K562 (cell line): ENCODE results near the gene SLC22A1. TPM values are rescaled to one million over a fixed set of nuclear protein-coding genes. Genes with fewer than 3 reads are reported as not detected.

Experiments
- ATAC-seq: fragments of 200-7000 bp; cut with Tn5 transposase; 3 replicates; pipeline ENCODE4 v1.9.1; 2020; ENCODE audit warnings: moderate library complexity
- BruUV-seq: library from RNA; stranded (reverse); fragments of 400-500 nt; replicated peaks from 2 replicates; lab custom pipeline; 2021; lab: Mats Ljungman, UMichigan
- CTCF ChIA-PET: fragments of 300-600 bp; formaldehyde crosslinking; extraction: SDS; loops from one replicate; lab custom pipeline; 2021; ENCODE audit warnings: low intra/inter-chr PET ratio; lab: Yijun Ruan, JAX
- POLR2A ChIA-PET: fragments of 300-600, 350-650 bp; sonication (Branson Sonifier 250); formaldehyde crosslinking; extraction: SDS; loops from one replicate; lab custom pipeline; 2021; ENCODE audit warnings: antibody characterized with exemption, inconsistent platforms; lab: Yijun Ruan, JAX
- DNase-seq, 4 experiments: peaks; one replicate each; pipeline versions ENCODE4 v3.0.0 to v3.0.0-alpha.2; 2011 to 2018; ENCODE audit warnings: low spot score in 3 of 4, mixed read lengths in 3 of 4; ENCODE audit errors: extremely low read depth in 1 of 4
- FAIRE-seq: peaks from 2 replicates; lab custom pipeline; 2011; peaks lifted over from hg19 to GRCh38; lab: Jason Lieb, UNC
- H2AFZ ChIP-seq: 2 replicates; pipeline ENCODE4 v1.6.0; 2011; ENCODE audit warnings: low read depth, low read length, control low read depth, inconsistent platforms
- H3K27ac ChIP-seq: fragments of 200-600 bp; 3 replicates; pipeline ENCODE4 v1.8.0; 2011; ENCODE audit warnings: low read depth, mild to moderate bottlenecking, control low read depth, inconsistent platforms, low read length, moderate library complexity, mixed read lengths; ENCODE audit errors: extremely low read depth
- H3K27me3 ChIP-seq, 2 experiments: fragments of 300-600 bp in 1 of 2; 2 replicates in 1 of 2; 3 replicates in 1 of 2; pipeline versions ENCODE4 v1.6.0 to v1.8.0; 2011; ENCODE audit warnings: inconsistent platforms in 2 of 2, low read length in 2 of 2, mild to moderate bottlenecking in 1 of 2, mixed read lengths in 1 of 2, moderate library complexity in 1 of 2; ENCODE audit not compliant: control insufficient read depth in 2 of 2, insufficient read depth in 2 of 2
- H3K36me3 ChIP-seq: fragments of 300-600 bp; 3 replicates; pipeline ENCODE4 v1.8.0; 2011; ENCODE audit warnings: mild to moderate bottlenecking, low read length, inconsistent platforms; ENCODE audit not compliant: control insufficient read depth, insufficient read depth
- H3K4me1 ChIP-seq, 2 experiments: fragments of 200-600 bp in 1 of 2; replicated peaks in 1 of 2; 2 replicates in 1 of 2; 3 replicates in 1 of 2; pipeline versions ENCODE4 v1.5.1 to v1.8.0; 2011; ENCODE audit warnings: inconsistent platforms in 2 of 2, low read length in 2 of 2, mild to moderate bottlenecking in 1 of 2, mixed read lengths in 1 of 2, moderate library complexity in 1 of 2; ENCODE audit not compliant: control insufficient read depth in 2 of 2, insufficient read depth in 2 of 2
- H3K4me2 ChIP-seq: 2 replicates; pipeline ENCODE4 v1.6.1; 2011; ENCODE audit warnings: low read length, control low read depth, inconsistent platforms, mixed read lengths; ENCODE audit not compliant: insufficient read depth
- H3K4me3 ChIP-seq: fragments of 200-600 bp; sonication (generic), shearing (Covaris generic); 2 replicates; pipeline ENCODE4 v1.5.1; 2016; ENCODE audit warnings: control low read depth, inconsistent platforms
- H3K79me2 ChIP-seq: fragments of 200-600 bp; 3 replicates; pipeline ENCODE4 v1.8.0; 2011; ENCODE audit warnings: low read length, inconsistent platforms; ENCODE audit not compliant: control insufficient read depth, insufficient read depth
- H3K9ac ChIP-seq, 2 experiments: 2 replicates each; pipeline versions ENCODE4 v1.6.0 to v1.6.1; 2011; ENCODE audit warnings: low read depth in 2 of 2, low read length in 2 of 2, control low read depth in 1 of 2, inconsistent platforms in 1 of 2, mild to moderate bottlenecking in 1 of 2, mixed read lengths in 1 of 2; ENCODE audit not compliant: insufficient read depth in 1 of 2
- H3K9me1 ChIP-seq: one replicate; pipeline ENCODE4 v1.6.0; 2011; ENCODE audit warnings: inconsistent platforms, mild to moderate bottlenecking, low read length, moderate library complexity; ENCODE audit not compliant: control insufficient read depth, insufficient read depth
- H3K9me3 ChIP-seq: replicated peaks from 2 replicates; pipeline ENCODE4 v1.5.1; 2011; ENCODE audit warnings: low read depth, low read length, inconsistent platforms; ENCODE audit not compliant: control insufficient read depth, insufficient read depth
- H4K20me1 ChIP-seq: replicated peaks from 2 replicates; pipeline ENCODE4 v1.6.1; 2011; ENCODE audit warnings: low read length, inconsistent platforms, mixed read lengths; ENCODE audit not compliant: control insufficient read depth, insufficient read depth
- BRF1 ChIP-seq: IDR thresholded peaks from 3 replicates; pipeline ENCODE4 v1.6.1; 2011; ENCODE audit warnings: borderline replicate concordance, mild to moderate bottlenecking; ENCODE audit not compliant: insufficient read length; ENCODE audit errors: extremely low read depth
- EP400 ChIP-seq: fragments of 450-650 bp; IDR thresholded peaks from 2 replicates; pipeline ENCODE4 v1.6.1; 2017; ENCODE audit warnings: antibody characterized with exemption, mild to moderate bottlenecking, moderate library complexity
- FOXJ3 ChIP-seq: sonication (generic); formaldehyde crosslinking; IDR thresholded peaks from 2 replicates; pipeline ENCODE4 v1.4.0; 2020; ENCODE audit warnings: mild to moderate bottlenecking, missing genetic modification reagents
- HNRNPH1 ChIP-seq: fragments of 200-400 bp; formaldehyde crosslinking; optimal IDR thresholded peaks from 2 replicates; pipeline ENCODE3; 2017; ENCODE audit warnings: low read depth, mild to moderate bottlenecking, low read length, moderate library complexity
- MAFG ChIP-seq: fragments of 450-650 bp; conservative IDR thresholded peaks from 2 replicates; pipeline ENCODE4 v1.6.1; 2016; ENCODE audit warnings: missing genetic modification characterization, missing compliant biosample characterization
- MIER1 ChIP-seq: fragments of 450-650 bp; IDR thresholded peaks from 2 replicates; pipeline ENCODE4 v1.6.1; 2016; ENCODE audit warnings: antibody characterized with exemption, mild to moderate bottlenecking, low read depth
- OTX1 ChIP-seq: fragments of 450-650 bp; formaldehyde crosslinking; IDR thresholded peaks from 2 replicates; pipeline ENCODE4 v1.4.0; 2022; ENCODE audit warnings: mild to moderate bottlenecking
- RBM34 ChIP-seq: fragments of 200-400 bp; formaldehyde crosslinking; IDR thresholded peaks from 2 replicates; pipeline ENCODE4 v1.6.1; 2018; ENCODE audit warnings: low read length, borderline replicate concordance; ENCODE audit not compliant: insufficient read depth
- RBM39 ChIP-seq: fragments of 200-400 bp; formaldehyde crosslinking; optimal IDR thresholded peaks from 2 replicates; pipeline ENCODE3; 2018; ENCODE audit warnings: low read depth, low read length
- RERE ChIP-seq: sonication (generic); formaldehyde crosslinking; IDR thresholded peaks from 2 replicates; pipeline ENCODE4 v1.8.0; 2023; ENCODE audit warnings: missing genetic modification reagents, mild to moderate bottlenecking, borderline replicate concordance
- SOX6 ChIP-seq: fragments of 450-650 bp; IDR thresholded peaks from 2 replicates; pipeline ENCODE4 v1.6.1; 2014; ENCODE audit warnings: mild to moderate bottlenecking
- USF2 ChIP-seq: sonication (generic); formaldehyde crosslinking; IDR thresholded peaks from 2 replicates; pipeline ENCODE4 v1.5.0; 2020; ENCODE audit warnings: missing genetic modification reagents
- ZBTB8A ChIP-seq: fragments of 450-650 bp; IDR thresholded peaks from 2 replicates; pipeline ENCODE4 v1.6.1; 2018; ENCODE audit warnings: mild to moderate bottlenecking, moderate library complexity; ENCODE audit not compliant: partially characterized antibody
- ZFPM2 ChIP-seq: fragments of 250-450 bp; sonication (Bioruptor Pico); IDR thresholded peaks from 2 replicates; pipeline ENCODE4 v1.5.1; 2022; ENCODE audit warnings: mild to moderate bottlenecking
- ZNF212 ChIP-seq: fragments of 450-650 bp; formaldehyde crosslinking; IDR thresholded peaks from 2 replicates; pipeline ENCODE4 v1.4.0; 2020; ENCODE audit warnings: mild to moderate bottlenecking
- ZNF583 ChIP-seq: fragments of 250-450 bp; sonication (Bioruptor Pico); IDR thresholded peaks from 2 replicates; pipeline ENCODE4 v1.4.0; 2020
- ZNF780A ChIP-seq: fragments of 250-450 bp; sonication (Bioruptor Pico); IDR thresholded peaks from 2 replicates; pipeline ENCODE4 v1.5.0; 2021; ENCODE audit warnings: mild to moderate bottlenecking
- in situ Hi-C: fragments of 300-500 bp; cut with MboI; formaldehyde crosslinking; loops from 4 replicates; pipeline ENCODE4 v1.15.0; 2018; ENCODE audit warnings: inconsistent platforms, mixed read lengths
- intact Hi-C: fragments of 100-400 bp; cut with micrococcal nuclease; formaldehyde crosslinking; loops from 2 replicates; pipeline ENCODE4 v1.14.2; 2022
- polyA plus RNA-seq, 8 experiments: library from polyadenylated mRNA; depleted of rRNA in 4 of 8; stranded (reverse) in 5 of 8; unstranded in 3 of 8; fragments of >200 nt; fragmentation: Nextera tagmentation in 2 of 8; fragmentation: Illumina TruSeq in 1 of 8; extraction: Ambion mirVana in 2 of 8; extraction: Trizol in 1 of 8; gene quantifications; 2 replicates each; pipeline versions ENCODE4 v1.2.1 to v1.2.3, GENCODE V29; 2011 to 2014; ENCODE audit warnings: inconsistent platforms in 1 of 8, missing spikeins in 1 of 8
- total RNA-seq, 7 experiments: library from RNA; depleted of rRNA in 6 of 7; stranded (reverse); fragments of >200 nt in 6 of 7; fragmentation: Illumina TruSeq in 2 of 7; extraction: Trizol in 2 of 7; gene quantifications; 2 replicates each; pipeline versions ENCODE4 v1.2.1 to v1.2.3, GENCODE V29; 2011 to 2021; ENCODE audit warnings: low replicate concordance in 1 of 7
- TF ChIP-seq, protein P1 (sequence below): fragments of 250-450 bp; sonication (Bioruptor Pico); IDR thresholded peaks from 2 replicates; pipeline ENCODE4 v1.8.0; 2021; ENCODE audit warnings: mild to moderate bottlenecking, moderate library complexity

The SLC22A1 gene
- total and polyA plus RNA-seq, 9 of the 15 experiments (the other 6 are each of a cell fraction or from before 2014, with no cell fraction given): 0.11 to 0.60 (median 0.26) TPM; not detected in 4

- no peak for FAIRE-seq
- no peak overlapping the region for H3K4me2 ChIP-seq
- in situ Hi-C loops (no loop called here), intact Hi-C loops (no loop called here)
- no peaks in the 10 kb centered on the region for H4K20me1 ChIP-seq
- H3K36me3 ChIP-seq: no peaks in the 10 kb centered on the region
- no peak overlapping the region for H3K4me3 ChIP-seq
- H3K9ac ChIP-seq: no peak overlapping the region
- H2AFZ ChIP-seq: no peak overlapping the region
- CTCF ChIA-PET: no interaction called here
- H3K79me2 ChIP-seq: no peaks in the 10 kb centered on the region
- POLR2A ChIA-PET: interaction anchor here (0.6 kb wide), 1 partner anchor 1122 kb away, joined by 3 read pairs; no protein-coding TSS in a partner anchor
- H3K27me3 ChIP-seq: no peaks in the 10 kb centered on the region
- no peaks in the 10 kb centered on the region for H3K4me1 ChIP-seq
- H3K27ac ChIP-seq: no peak overlapping the region
- no TSS peak for BruUV-seq
- H3K9me1 ChIP-seq: no peaks in the 10 kb centered on the region
- no peak for DNase-seq
- no peak for ATAC-seq
- H3K9me3 ChIP-seq: no peaks in the 10 kb centered on the region
- TF ChIP-seq MAFG (tag): no peak
- no peak for TF ChIP-seq FOXJ3 (CRISPR knock-in tag)
- TF ChIP-seq EP400: no peak
- no peak for TF ChIP-seq HNRNPH1
- TF ChIP-seq USF2 (CRISPR knock-in tag): no peak
- no peak for TF ChIP-seq RERE (CRISPR knock-in tag)
- no peak for TF ChIP-seq ZNF212 (CRISPR knock-in tag)
- TF ChIP-seq ZBTB8A: no peak
- TF ChIP-seq MIER1: no peak
- no peak for TF ChIP-seq BRF1
- no peak for TF ChIP-seq OTX1 (CRISPR knock-in tag)
- TF ChIP-seq ZFPM2 (CRISPR knock-in tag): no peak
- no peak for TF ChIP-seq RBM34
- no peak for TF ChIP-seq RBM39
- TF ChIP-seq ZNF583 (CRISPR knock-in tag): no peak
- TF ChIP-seq ZNF780A: no peak
- TF ChIP-seq, protein P1, sequence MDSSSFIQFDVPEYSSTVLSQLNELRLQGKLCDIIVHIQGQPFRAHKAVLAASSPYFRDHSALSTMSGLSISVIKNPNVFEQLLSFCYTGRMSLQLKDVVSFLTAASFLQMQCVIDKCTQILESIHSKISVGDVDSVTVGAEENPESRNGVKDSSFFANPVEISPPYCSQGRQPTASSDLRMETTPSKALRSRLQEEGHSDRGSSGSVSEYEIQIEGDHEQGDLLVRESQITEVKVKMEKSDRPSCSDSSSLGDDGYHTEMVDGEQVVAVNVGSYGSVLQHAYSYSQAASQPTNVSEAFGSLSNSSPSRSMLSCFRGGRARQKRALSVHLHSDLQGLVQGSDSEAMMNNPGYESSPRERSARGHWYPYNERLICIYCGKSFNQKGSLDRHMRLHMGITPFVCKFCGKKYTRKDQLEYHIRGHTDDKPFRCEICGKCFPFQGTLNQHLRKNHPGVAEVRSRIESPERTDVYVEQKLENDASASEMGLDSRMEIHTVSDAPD (CRISPR knock-in tag): no peak
- no peak for TF ChIP-seq SOX6
Observed at GRCh38 chr6:160190973-160191372, 69.4 kb downstream of the SLC22A1 start.
